ENCODE data around the gene CNP. TPM values are rescaled to one million over a fixed set of nuclear protein-coding genes. Genes with fewer than 3 reads are reported as not detected.

The CNP gene
- total RNA-seq, 1 donor from 2014 or later = 66.5 TPM

- no peak for DNase-seq (ENCODE audit: low read depth, low spot score)
These were observed 25.4 kb upstream of the CNP start for GRCh38 chr17:41941168-41941567.

DNA sequence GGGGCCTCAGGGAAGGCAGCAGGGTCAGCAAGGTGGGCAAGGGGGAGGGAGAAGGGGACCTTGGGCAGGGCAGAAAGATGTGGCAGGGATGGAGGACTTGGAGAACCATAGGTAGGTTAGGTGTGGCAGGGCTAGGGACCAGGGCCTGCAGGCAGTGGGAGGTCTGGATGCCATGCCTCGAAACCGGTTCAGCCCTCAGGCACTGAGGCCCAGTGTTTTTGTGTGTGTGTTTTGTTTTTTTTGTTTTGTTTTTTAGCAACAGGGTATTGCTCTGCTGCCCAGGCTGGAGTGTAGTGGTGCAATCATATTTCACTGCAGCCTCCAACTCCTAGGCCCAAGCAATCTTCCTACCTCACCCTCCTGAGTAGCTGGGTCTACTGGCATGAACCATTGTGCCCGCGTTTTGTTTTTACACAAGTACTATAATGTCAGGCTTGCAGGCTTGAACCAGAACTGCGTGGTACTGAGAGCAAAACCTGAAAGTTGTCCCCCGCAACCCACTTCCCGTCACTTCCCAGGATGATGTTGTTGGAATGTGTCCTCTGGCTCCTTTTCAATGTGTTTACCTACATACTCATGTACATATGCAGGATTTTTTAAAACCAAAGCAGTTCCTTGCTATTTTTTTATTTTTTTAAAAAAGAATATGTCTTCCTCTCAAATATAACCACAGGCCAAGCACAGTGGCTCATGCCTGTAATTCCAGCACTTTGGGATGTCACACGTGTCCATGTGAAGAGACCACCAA is 23.8 kb upstream of the CNP start:
- no peak for DNase-seq (ENCODE audit: low read depth, low spot score)

GRCh38 chr17:41943492-41943891 is 23.1 kb upstream of the CNP start:
- DNase-seq (ENCODE audit: low read depth, low spot score) = no peak

DNA sequence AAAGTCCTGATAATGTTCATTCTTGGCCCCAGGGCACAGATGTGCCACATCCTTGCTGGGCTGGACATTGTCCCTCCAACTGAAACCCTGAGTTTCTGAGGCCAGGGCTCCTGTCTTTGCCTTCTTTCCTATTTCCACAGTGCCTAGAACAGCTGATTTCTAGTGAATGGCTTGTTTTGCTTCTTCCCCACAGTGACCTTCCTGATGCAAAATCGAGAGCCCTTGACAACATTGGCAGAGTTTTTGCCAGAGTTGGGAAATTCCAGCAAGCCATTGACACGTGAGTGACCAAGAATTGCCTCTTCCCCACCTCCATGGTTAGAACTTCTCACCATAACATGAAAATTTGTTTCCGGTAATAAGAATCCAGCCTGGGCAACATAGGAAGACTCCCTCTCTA is 21.7 kb upstream of the CNP start:
- no peak for DNase-seq (ENCODE audit: low read depth, low spot score)

- no peak for DNase-seq (ENCODE audit: low read depth, low spot score)
These were observed 17.7 kb upstream of the CNP start for GRCh38 chr17:41948762-41949460.

DNA sequence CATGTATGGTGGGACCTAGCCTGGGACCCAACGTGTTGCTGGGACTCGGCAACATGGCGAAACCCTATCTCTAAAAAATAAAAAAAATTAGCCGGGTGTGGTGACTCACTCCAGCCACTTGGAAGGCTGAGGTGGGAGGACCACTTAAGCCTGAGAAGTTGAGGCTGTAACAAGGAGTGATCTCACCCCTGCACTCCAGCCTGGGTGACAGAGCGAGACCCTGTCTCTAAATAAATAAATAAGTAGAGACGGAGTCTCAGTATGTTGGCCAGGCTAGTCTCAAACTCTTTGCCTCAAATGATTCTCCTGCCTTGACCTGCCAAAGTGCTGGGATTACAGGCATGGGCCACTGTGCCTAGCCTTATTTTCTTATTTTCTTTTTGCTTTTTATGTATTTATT is 10.1 kb upstream of the CNP start:
- DNase-seq (ENCODE audit: low read depth, low spot score) = no peak

DNA sequence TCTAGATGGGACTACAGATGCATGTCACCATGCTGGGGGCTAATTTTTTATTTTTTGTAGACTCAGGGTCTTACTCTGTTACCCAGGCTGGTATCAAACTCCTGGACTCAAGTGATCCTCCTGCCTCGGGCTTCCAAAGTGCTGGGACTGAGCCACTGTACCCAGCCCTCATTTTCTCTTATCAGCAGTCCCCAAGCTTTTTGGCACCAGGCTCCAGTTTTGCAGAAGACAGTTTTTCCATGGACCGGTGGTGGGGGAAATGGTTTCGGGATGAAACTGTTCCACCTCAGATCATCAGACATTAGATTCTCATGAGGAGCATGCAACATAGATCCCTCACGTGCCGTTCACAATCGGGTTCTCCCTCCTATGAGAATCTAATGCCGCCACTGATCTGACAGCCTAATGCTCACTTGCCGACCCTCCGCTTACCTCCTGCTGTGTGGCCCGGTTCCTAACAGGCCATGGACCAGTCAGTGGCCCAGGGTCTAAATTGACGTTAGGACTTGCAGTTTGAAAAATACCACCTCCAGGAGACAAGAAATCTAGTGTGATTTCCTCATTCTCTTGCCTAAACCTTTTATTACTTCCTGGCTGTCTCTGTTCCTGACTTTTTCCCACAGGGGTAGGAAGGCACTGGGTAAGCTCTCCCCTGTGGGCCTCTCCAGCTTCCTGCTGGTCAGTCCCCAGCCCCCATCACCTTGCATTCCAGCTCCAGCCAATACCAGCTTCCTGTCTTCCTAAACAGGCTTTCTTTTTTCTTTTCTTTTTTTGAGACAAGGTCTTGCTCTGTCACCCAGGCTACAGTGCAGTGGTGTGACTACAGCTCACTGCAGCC is 9.3 kb upstream of the CNP start:
- no peak for DNase-seq (ENCODE audit: low read depth, low spot score)

GRCh38 chr17:41957869-41958439 is 8.6 kb upstream of the CNP start:
- DNase-seq (ENCODE audit: low read depth, low spot score) = no peak

GRCh38 chr17:41959030-41959335 is 7.6 kb upstream of the CNP start:
- DNase-seq (ENCODE audit: low read depth, low spot score) = no peak

DNA sequence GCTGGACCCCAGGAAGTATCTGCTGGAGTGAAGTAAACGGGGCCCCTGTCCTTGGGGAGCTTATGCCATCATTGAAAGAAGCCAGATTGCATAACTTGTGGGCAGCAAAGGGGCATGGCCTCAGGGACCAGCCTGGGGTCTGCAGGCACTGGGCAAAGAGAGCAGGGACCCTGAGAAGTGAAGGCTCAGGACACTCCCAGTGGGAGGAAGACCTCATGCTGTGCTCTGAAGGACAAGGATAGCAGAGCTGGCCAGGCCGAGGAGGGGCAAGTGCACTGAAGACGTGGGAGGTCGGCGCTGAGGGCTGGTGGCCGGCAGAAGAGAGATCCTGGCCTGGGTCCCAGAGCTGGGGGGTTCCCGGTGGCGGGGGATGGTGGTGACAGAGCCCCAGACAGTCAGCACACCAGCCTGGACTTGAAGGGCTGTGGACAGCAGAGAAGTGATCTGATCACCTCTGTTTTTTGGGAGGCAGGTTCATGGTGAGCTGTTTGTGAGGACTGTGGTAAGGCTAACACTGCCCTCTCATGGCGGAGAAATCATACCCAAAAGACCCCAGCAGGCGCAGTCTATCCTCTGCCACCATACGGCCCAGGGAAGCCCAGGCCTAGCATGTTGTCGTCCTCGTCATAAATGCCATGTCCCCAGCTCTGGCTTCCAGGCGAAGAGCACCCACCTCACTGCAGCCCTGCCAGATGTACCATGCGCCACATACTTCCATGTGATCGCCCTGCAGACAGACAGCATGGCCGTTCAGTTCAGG is 7.1 kb upstream of the CNP start:
- DNase-seq (ENCODE audit: low read depth, low spot score) = no peak

- DNase-seq (ENCODE audit: low read depth, low spot score) = no peak
These were observed 4.5 kb upstream of the CNP start for GRCh38 chr17:41962111-41962510.

DNA sequence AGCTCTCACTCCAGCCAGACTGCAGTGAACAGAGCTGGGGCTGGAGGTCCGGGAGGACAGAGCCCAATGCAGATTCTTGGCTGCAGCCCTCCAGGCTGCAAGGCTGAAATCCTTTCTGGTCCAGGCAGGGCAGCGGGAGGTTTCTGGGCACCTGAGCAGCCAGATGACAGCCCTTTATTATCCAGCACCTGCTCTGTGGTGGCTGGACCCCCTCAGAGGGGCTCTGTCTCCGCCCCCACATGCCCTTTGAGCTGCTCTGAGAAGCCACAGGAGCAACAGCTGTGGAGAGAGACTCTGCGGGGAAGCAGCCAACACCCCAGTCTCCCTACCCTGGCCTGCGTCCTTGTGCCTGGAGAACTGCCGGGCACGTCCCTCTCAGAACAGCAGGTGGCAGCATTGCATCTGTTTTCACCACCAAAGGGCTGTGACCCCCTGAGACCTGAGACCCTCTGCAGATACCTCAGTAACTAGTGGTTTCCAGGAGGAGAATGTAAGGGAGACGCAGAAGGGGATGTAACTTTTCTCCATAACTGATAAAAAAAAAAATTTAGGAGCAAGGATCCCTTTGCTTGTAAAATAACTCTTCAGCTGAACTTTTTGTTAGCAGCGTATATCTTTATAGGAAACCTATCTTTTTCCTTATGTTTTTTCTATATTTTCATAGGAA is 3.7 kb upstream of the CNP start:
- no peak for DNase-seq (ENCODE audit: low read depth, low spot score)

- DNase-seq (ENCODE audit: low read depth, low spot score) = no peak
These were observed 717 bp upstream of the CNP start for GRCh38 chr17:41965694-41966462.

DNA sequence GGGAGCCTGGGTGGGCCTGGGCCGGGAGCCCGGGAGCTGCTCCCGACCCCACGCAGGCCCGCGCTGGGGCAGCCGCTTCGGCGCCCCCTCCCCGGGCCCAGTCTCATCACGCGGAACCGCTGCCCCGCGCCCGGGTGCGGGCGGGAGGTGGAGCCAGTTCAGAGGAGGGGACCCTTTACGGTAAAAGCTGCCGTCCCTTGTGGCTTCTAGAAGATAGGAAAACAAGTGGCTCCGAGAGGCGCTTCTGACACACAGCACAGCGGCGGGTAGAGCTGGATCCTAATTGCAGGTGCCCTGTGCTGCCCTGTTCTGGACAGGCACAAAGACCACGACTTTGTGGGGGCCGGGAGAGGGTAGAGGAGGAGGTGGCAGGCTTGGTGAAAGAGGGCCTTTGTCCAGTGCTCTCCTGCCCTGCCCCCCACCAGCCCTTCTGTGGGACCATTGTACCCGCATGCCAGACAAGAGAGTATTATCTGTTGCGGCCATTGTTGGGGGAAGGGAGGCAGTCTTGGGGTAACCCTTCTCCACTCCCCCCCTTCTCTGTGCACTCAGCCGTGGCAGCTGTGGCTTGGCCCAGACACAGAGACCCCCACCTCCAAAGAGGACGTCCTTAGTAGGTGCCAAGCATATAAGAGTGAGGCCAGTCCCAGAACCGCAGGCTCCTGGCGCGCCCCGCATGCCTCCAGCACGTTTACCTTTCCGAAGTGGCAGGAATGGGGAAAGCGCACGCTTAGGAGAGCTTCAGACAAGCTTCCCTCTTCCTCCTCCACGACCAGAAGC is 736 bp downstream of the CNP start:
- DNase-seq (ENCODE audit: low read depth, low spot score) = no peak

GRCh38 chr17:41967921-41968578 is 1.5 kb downstream of the CNP start:
- DNase-seq (ENCODE audit: low read depth, low spot score) = no peak

- no peak for DNase-seq (ENCODE audit: low read depth, low spot score)
These were observed 2.1 kb downstream of the CNP start for GRCh38 chr17:41968676-41969075.

DNA sequence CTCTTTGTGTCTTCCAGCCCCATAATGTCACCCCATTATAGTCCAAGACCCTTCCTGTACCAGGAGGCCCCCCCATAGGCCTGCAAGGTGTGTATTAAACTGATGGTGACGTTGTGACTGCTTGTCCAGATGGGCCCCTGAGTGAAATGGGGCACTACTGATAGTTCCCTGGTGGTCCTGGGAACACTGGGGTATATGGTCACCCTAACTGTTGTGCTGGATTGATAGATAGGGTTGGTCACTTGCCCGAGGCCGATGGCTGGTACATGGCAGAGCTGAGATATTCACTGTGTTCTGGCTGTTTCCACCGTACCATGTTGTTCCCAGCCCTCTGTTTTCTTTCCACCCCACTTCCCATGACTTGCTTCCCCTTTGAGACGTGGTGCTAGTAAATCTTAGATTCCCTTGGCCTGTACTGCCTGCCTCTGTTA is 4.3 kb downstream of the CNP start:
- DNase-seq (ENCODE audit: low read depth, low spot score) = no peak

DNA sequence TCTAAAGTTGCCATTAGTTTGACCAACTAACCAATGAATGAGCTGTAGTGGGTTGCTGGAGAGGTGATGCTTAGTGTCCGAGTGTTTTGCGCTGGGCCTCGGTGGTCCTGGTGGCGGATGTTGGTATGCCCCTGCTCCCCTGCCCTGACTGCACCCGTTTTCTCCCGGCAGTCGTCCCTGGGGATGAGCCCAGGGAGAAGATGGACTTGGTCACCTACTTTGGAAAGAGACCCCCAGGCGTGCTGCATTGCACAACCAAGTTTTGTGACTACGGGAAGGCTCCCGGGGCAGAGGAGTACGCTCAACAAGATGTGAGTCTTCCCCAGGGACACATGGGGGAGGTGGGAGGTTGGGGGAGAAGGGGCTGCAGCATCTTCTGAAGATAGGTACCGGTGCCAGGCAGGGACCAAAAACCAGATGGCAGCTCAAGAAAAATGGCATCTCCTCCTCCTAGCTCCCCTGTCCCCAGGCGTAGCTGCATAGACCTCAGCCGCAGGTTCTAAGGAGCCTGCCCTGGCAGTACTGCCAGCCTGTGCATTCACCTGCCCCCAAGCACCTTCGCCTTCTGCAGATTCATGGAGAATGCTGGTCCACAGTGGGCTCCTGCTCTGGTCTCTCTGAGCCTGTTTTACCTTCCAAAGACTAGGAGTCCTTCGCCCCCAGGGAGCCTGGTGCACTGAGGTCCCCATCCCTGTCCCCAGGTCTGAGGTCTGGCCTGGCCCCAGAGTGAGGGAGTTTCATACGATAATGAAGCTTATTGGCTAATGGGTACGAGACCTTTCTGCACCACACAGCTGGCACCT is 5.3 kb downstream of the CNP start:
- DNase-seq (ENCODE audit: low read depth, low spot score) = no peak

All from pulmonary artery endothelial cell (primary cell).